ENCODE results near the gene PLOD2.

Gene PLOD2

GRCh38 chr3:146035366-146035765 lies 125.6 kb downstream of the PLOD2 start:
- no peak for DNase-seq

GRCh38 chr3:146033950-146034349 lies 127.0 kb downstream of the PLOD2 start:
- DNase-seq = no peak

GRCh38 chr3:146026547-146026946 lies 134.4 kb downstream of the PLOD2 start:
- no peak for DNase-seq

GRCh38 chr3:146024260-146024659 lies 136.7 kb downstream of the PLOD2 start:
- no peak for DNase-seq

GRCh38 chr3:146020969-146021368 lies 140.0 kb downstream of the PLOD2 start:
- DNase-seq = no peak

- DNase-seq = no peak
Observed at GRCh38 chr3:146019508-146019907, 141.5 kb downstream of the PLOD2 start.
